CD4-positive, alpha-beta T cell treated with Interleukin-15 for 1 hour (primary cell): ENCODE results near the gene RGS17.

Experiments
- DNase-seq: peaks from one replicate; pipeline ENCODE4 v3.0.0-alpha.2; 2020

The RGS17 gene

GRCh38 chr6:153076431-153076830, 54.7 kb downstream of the RGS17 start:
- no peak for DNase-seq

- no peak for DNase-seq
Measured at GRCh38 chr6:153074761-153075160, 56.3 kb downstream of the RGS17 start.

- DNase-seq, result no peak
Measured at GRCh38 chr6:153073841-153074240, 57.2 kb downstream of the RGS17 start.

GRCh38 chr6:153070756-153071155, 60.3 kb downstream of the RGS17 start:
- no peak for DNase-seq

- DNase-seq, result no peak
Measured at GRCh38 chr6:153069897-153070296, 61.2 kb downstream of the RGS17 start.

- DNase-seq, result no peak
Measured at GRCh38 chr6:153065222-153065621, 65.9 kb downstream of the RGS17 start.

GRCh38 chr6:153063936-153064335, 67.1 kb downstream of the RGS17 start:
- no peak for DNase-seq

- DNase-seq, result no peak
Measured at GRCh38 chr6:153062516-153062915, 68.6 kb downstream of the RGS17 start.

GRCh38 chr6:153059757-153060156, 71.3 kb downstream of the RGS17 start:
- no peak for DNase-seq

- no peak for DNase-seq
Measured at GRCh38 chr6:153059311-153059710, 71.8 kb downstream of the RGS17 start.

GRCh38 chr6:153058909-153059308, 72.2 kb downstream of the RGS17 start:
- no peak for DNase-seq

- DNase-seq, result no peak
Measured at GRCh38 chr6:153058291-153058690, 72.8 kb downstream of the RGS17 start.

- no peak for DNase-seq
Measured at GRCh38 chr6:153056308-153056707, 74.8 kb downstream of the RGS17 start.

- DNase-seq, result no peak
Measured at GRCh38 chr6:153051801-153052200, 79.3 kb downstream of the RGS17 start.

- DNase-seq, result no peak
Measured at GRCh38 chr6:153048631-153049030, 82.5 kb downstream of the RGS17 start.

- no peak for DNase-seq
Measured at GRCh38 chr6:153047386-153047785, 83.7 kb downstream of the RGS17 start.

- DNase-seq, result no peak
Measured at GRCh38 chr6:153045271-153045670, 85.8 kb downstream of the RGS17 start.

- no peak for DNase-seq
Measured at GRCh38 chr6:153044295-153044694, 86.8 kb downstream of the RGS17 start.

- DNase-seq, result no peak
Measured at GRCh38 chr6:153043719-153044118, 87.4 kb downstream of the RGS17 start.

GRCh38 chr6:153038378-153039057, 92.6 kb downstream of the RGS17 start:
- DNase-seq, result no peak

- DNase-seq, result no peak
Measured at GRCh38 chr6:153034139-153034538, 96.9 kb downstream of the RGS17 start.

- no peak for DNase-seq
Measured at GRCh38 chr6:153032255-153032882, 98.7 kb downstream of the RGS17 start.

GRCh38 chr6:153031335-153031955, 99.6 kb downstream of the RGS17 start:
- no peak for DNase-seq

GRCh38 chr6:153028963-153029362, 102.1 kb downstream of the RGS17 start:
- no peak for DNase-seq
